VCaP (cell line): ENCODE measurements around the gene DTNB.

Experiments
- H3K27ac ChIP-seq: fragments of 450-650 bp; 2 replicates; pipeline ENCODE4 v1.5.1; 2017
- CTCF ChIP-seq: fragments of 450-650 bp; conservative IDR thresholded peaks from 2 replicates; pipeline ENCODE4 v1.5.1; 2017; ENCODE audit warnings: mild to moderate bottlenecking, moderate library complexity

Gene DTNB

GRCh38 chr2:25567406-25567805, 106.0 kb downstream of the DTNB start:
- peak; percentile 71 for TF ChIP-seq CTCF
- H3K27ac ChIP-seq, result no peak overlapping the region

DNA sequence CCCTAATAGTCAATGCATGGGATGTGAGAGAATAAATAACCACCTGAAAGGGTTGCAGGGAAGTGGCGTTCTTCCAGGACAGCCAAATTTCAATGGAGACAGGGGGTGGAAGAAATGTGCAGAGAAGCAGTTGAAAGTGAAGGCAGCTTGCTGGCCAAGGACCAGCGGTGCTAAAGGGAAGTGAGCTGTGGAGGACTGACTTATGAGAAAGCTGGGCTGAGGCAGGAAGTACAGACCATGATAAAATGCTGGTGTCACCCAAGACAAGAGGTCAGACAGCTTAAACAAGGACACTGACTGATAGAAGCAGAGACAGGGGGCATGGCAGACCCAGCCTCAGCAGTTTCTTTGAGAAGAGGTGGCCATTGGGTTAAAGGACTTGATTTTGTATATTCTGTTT, 106.7 kb downstream of the DTNB start:
- no peak overlapping the region for H3K27ac ChIP-seq
- no peak for TF ChIP-seq CTCF

GRCh38 chr2:25566094-25566493, 107.3 kb downstream of the DTNB start:
- H3K27ac ChIP-seq, result no peak overlapping the region
- no peak for TF ChIP-seq CTCF

DNA sequence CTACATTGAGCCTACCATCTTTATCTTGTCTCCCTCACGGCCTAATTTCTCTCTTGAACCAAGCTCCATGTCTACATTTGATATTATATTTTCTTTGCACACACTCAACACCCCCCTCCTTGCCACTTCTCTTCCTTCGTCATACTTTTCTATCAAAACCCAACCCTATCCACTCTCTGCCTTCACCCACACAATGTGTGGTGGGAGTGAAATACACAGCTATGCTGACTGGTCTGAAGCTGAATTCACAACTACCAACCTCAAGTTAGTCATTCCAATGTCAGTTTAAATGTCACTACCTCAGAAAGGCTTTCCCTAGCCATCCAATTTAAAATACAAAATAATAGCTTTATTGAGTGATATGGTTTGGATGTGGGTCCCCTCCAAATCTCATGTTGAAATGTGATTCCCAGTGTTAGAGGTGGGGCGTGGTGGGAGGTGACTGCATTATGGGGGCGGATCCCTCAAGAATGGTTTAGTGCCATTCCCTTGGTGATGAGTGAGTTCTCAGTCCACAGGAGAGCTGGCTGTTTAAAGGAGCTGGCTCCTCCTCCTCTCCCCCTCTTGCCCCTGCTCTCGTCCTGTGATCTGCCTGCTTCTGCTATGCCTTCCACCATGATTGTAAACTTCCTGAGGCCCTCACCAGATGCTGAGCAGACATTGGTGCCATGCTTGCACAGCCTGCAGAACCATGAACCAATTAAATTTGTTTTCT, 112.1 kb downstream of the DTNB start:
- no peak overlapping the region for H3K27ac ChIP-seq
- no peak for TF ChIP-seq CTCF

DNA sequence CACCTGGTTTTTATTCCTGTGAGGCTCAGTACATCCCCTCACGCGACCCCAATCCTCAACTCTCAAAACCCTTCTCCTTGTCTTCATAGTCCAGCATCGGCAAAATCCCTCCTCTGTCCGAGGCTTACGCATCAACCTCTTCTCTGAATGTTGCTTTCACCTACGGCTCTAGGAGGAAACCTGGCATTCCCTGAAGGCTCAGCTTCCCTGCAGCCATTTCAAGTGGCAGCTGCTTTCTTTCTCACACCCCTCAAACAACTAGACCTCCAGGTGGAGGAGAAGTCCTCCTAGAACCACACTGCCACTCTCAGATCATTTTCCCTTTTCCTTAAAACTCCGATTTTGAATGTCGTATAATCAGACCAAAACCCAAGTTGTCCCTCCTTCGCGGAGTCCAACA, 114.2 kb downstream of the DTNB start:
- TF ChIP-seq CTCF, result no peak
- H3K27ac ChIP-seq, result no peak overlapping the region

GRCh38 chr2:25558262-25558661, 115.1 kb downstream of the DTNB start:
- H3K27ac ChIP-seq, result no peak overlapping the region
- TF ChIP-seq CTCF, result no peak

DNA sequence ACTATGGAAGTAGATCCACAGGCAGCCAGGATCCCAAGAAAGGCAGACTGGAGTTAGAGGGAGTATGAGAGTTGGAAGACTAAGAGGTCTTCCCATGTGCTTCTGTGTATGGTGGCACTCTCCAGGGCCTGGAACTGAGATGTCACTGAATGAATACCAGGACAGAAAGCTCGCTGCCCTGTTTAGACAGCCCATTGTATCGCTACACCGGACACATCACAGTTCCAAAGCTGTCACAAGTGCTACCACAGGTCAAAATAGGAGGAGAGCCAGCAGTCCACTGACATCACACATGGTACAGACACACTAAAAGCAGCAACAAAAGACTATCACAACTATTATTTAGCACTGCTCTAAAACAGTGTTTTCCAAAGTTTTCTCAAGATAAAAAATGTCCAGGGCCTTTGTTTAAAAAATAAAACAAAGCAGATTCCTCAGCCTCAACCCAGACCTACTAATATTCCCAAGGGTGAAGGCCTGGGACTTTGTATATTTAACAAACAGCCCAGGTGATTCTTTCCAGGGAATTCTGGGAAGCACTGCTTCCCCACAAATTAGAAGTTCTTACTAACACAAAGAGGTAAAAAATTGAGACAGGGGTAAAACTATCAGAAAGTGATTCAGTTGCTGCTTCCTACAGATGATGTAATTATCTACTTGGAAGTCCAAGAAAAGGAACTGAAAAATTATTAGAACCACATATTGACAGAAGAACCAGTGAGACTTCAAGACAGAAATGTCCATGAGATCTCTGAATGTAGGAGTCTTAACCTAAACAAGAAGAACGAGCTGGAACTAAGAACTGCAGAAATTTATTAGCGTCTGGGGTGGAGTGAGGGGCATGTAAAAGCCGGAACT, 116.0 kb downstream of the DTNB start:
- no peak for TF ChIP-seq CTCF
- no peak overlapping the region for H3K27ac ChIP-seq
